Measurements from ENCODE around the gene ZNF275.
"Not testable (repeated sequence)": the region's sequence is repeated elsewhere in the genome, so short reads cannot be mapped to it uniquely, and the experiment has no call there.

The ZNF275 gene

GRCh38 chrX:153319295-153320046 is 14.5 kb upstream of the ZNF275 start:
- FAIRE-seq: no peak

- FAIRE-seq: not testable (repeated sequence)
Measured at GRCh38 chrX:153320047-153320443, 13.9 kb upstream of the ZNF275 start.

- FAIRE-seq: no peak
Measured at GRCh38 chrX:153320555-153321184, 13.3 kb upstream of the ZNF275 start.

GRCh38 chrX:153321381-153322124 is 12.4 kb upstream of the ZNF275 start, which contains the start of gene PNMA6F:
Gene PNMA6F (minus strand): TSS chrX:153321767. CDS start chrX:153320674, 1,093 bp downstream.
- no peak for FAIRE-seq

- no peak for FAIRE-seq
Measured at GRCh38 chrX:153327561-153327960, 6.4 kb upstream of the ZNF275 start.

GRCh38 chrX:153333266-153333665 is 687 bp upstream of the ZNF275 start:
- FAIRE-seq: no peak

GRCh38 chrX:153334654-153335295 is 822 bp downstream of the ZNF275 start:
- no peak for FAIRE-seq

GRCh38 chrX:153336121-153336894 is 2.4 kb downstream of the ZNF275 start:
- FAIRE-seq: no peak

- no peak for FAIRE-seq
Measured at GRCh38 chrX:153336988-153337387, 3.0 kb downstream of the ZNF275 start.

GRCh38 chrX:153338836-153339235 is 4.9 kb downstream of the ZNF275 start:
- FAIRE-seq: no peak

GRCh38 chrX:153339662-153340061 is 5.7 kb downstream of the ZNF275 start:
- FAIRE-seq: no peak

- FAIRE-seq: no peak
Measured at GRCh38 chrX:153340111-153340510, 6.2 kb downstream of the ZNF275 start.

- no peak for FAIRE-seq
Measured at GRCh38 chrX:153342762-153343558, 9.0 kb downstream of the ZNF275 start.

GRCh38 chrX:153343674-153344073 is 9.7 kb downstream of the ZNF275 start:
- FAIRE-seq: no peak

- no peak for FAIRE-seq
Measured at GRCh38 chrX:153347530-153347929, 13.6 kb downstream of the ZNF275 start.

GRCh38 chrX:153348421-153348820 is 14.5 kb downstream of the ZNF275 start:
- FAIRE-seq: no peak

- no peak for FAIRE-seq
Measured at GRCh38 chrX:153349952-153350351, 16.0 kb downstream of the ZNF275 start.

- no peak for FAIRE-seq
Measured at GRCh38 chrX:153351981-153352380, 18.0 kb downstream of the ZNF275 start.

- FAIRE-seq: no peak
Measured at GRCh38 chrX:153352858-153353257, 18.9 kb downstream of the ZNF275 start.

- FAIRE-seq: no peak
Measured at GRCh38 chrX:153353416-153353815, 19.5 kb downstream of the ZNF275 start.

GRCh38 chrX:153357877-153358276 is 23.9 kb downstream of the ZNF275 start:
- no peak for FAIRE-seq
